CD4-positive, alpha-beta T cell (primary cell): ENCODE results near the gene SLC27A6. TPM values are rescaled to one million over a fixed set of nuclear protein-coding genes. Genes with fewer than 3 reads are reported as not detected.

Source experiments
- ATAC-seq: fragments of 200-7000 bp; cut with Tn5 transposase; one replicate; pipeline ENCODE4 v1.10.0; 2022; ENCODE audit warnings: mild to moderate bottlenecking; ENCODE audit not compliant: poor library complexity
- CTCF ChIA-PET: fragments of 350-600 bp; sonication (Branson Sonifier 250); formaldehyde crosslinking; loops from one replicate; lab custom pipeline; 2021; ENCODE audit warnings: antibody characterized with exemption, inconsistent platforms; lab: Charles Lee
- POLR2A ChIA-PET: fragments of 350-600 bp; sonication (Branson Sonifier 250); formaldehyde crosslinking; loops from one replicate; lab custom pipeline; 2021; ENCODE audit warnings: antibody characterized with exemption, inconsistent platforms; lab: Charles Lee
- DNase-seq, 14 experiments: peaks; one replicate each; pipeline ENCODE4 v3.0.0-alpha.2; 2013 to 2020; ENCODE audit warnings: mixed read lengths in 2 of 14
- H3K27ac ChIP-seq, 2 donors: one replicate each; pipeline versions ENCODE4 v1.5.1 to v1.7.0; 2013; ENCODE audit warnings: low read length in 2 of 2, low read depth in 1 of 2, mild to moderate bottlenecking in 1 of 2
- H3K27me3 ChIP-seq, 2 experiments: 1 replicate in 1 of 2; 2 replicates in 1 of 2; pipeline versions ENCODE4 v1.6.1 to v1.7.0; 2013; ENCODE audit warnings: low read length in 2 of 2, control low read depth in 1 of 2, mild to moderate bottlenecking in 1 of 2, moderate library complexity in 1 of 2; ENCODE audit not compliant: insufficient read depth in 2 of 2, control insufficient read depth in 1 of 2
- H3K36me3 ChIP-seq: one replicate; pipeline ENCODE4 v1.6.1; 2013; ENCODE audit warnings: low read length, control low read depth; ENCODE audit not compliant: insufficient read depth
- H3K4me1 ChIP-seq: one replicate; pipeline ENCODE4 v1.6.1; 2013; ENCODE audit warnings: low read length, control low read depth; ENCODE audit not compliant: insufficient read depth
- H3K4me3 ChIP-seq: one replicate; pipeline ENCODE4 v1.5.1; 2013; ENCODE audit warnings: mild to moderate bottlenecking, low read length, moderate library complexity
- H3K9me3 ChIP-seq, 2 experiments: 1 replicate in 1 of 2; 2 replicates in 1 of 2; pipeline versions ENCODE4 v1.6.1 to v1.7.0; 2013; ENCODE audit warnings: low read length in 2 of 2, mild to moderate bottlenecking in 2 of 2, control low read depth in 1 of 2, moderate library complexity in 1 of 2; ENCODE audit not compliant: control insufficient read depth in 1 of 2, insufficient read depth in 1 of 2
- H3K27ac Mint-ChIP-seq: one replicate; pipeline ENCODE4 v1.8.0; 2020; ENCODE audit warnings: mixed read lengths
- H3K27me3 Mint-ChIP-seq: one replicate; pipeline ENCODE4 v1.8.0; 2021; ENCODE audit warnings: mixed read lengths
- H3K36me3 Mint-ChIP-seq: one replicate; pipeline ENCODE4 v1.8.0; 2021; ENCODE audit warnings: low read depth, mixed read lengths
- H3K4me1 Mint-ChIP-seq: one replicate; pipeline ENCODE4 v1.8.0; 2021; ENCODE audit warnings: low read depth, mixed read lengths
- H3K4me3 Mint-ChIP-seq: one replicate; pipeline ENCODE4 v1.8.0; 2020; ENCODE audit warnings: mild to moderate bottlenecking, mixed read lengths
- H3K9me3 Mint-ChIP-seq: one replicate; pipeline ENCODE4 v1.8.0; 2020; ENCODE audit warnings: mixed read lengths
- intact Hi-C, 2 experiments: fragments of 100-400 bp; cut with DNase I in 1 of 2; cut with micrococcal nuclease in 1 of 2; formaldehyde crosslinking; loops; one replicate each; pipeline versions ENCODE4 v1.15.1 to v1.9.0; 2023 to 2025; cut with DNase I, micrococcal nuclease
- total RNA-seq, 174 experiments: library from RNA in 2 of 174; stranded (reverse) in 2 of 174; gene quantifications; one replicate each; pipeline ENCODE4 v1.2.3 and lab custom pipeline; 2021 to 2026
- TF ChIP-seq, protein P1 (sequence below): fragments of 200-600 bp; IDR thresholded peaks from one replicate; pipeline ENCODE4 v1.8.0; 2022; ENCODE audit warnings: antibody characterized with exemption, mild to moderate bottlenecking

SLC27A6 gene
- total RNA-seq, 2 experiments from 2014 or later = not detected

DNA sequence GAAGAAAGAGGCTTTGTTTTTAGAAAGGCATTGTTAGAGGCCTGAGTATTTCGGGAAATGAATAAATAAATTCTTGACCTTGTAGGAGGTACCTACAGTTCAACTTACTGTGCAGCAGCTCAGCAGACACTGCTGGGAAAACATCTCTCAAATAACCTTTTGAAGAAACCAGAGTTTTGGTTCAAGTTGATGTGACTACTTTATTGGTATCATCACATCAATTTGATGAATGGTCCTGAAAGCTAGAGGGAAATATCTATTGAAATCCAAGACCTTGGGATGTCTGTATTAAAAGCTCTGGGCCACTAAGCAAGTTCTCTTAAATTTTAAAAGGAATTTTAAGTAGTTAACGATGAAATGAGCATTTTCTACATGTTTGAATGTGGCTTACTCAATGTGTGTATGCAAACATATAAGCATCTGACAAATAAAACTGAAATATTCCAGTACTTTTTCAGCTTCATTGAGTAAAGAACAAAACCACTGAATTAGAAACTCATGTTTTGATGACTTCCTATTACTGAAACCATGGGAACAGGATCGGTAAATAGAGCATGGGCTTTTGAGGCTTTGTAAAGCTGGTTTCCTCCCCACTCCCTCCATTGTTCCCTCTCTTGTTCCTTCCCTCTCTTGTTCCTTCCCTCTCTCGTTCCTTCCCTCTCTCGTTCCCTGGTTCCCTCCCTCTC is 36.7 kb downstream of the SLC27A6 start:
- DNase-seq = no peak
- Mint-ChIP-seq H3K9me3 (no peaks in the 10 kb centered on the region), H3K4me3 (no peak overlapping the region), H3K27me3 (no peaks in the 10 kb centered on the region), H3K27ac (no peak overlapping the region), H3K36me3 (no peaks in the 10 kb centered on the region), H3K4me1 (no peaks in the 10 kb centered on the region)
- TF ChIP-seq, protein P1, sequence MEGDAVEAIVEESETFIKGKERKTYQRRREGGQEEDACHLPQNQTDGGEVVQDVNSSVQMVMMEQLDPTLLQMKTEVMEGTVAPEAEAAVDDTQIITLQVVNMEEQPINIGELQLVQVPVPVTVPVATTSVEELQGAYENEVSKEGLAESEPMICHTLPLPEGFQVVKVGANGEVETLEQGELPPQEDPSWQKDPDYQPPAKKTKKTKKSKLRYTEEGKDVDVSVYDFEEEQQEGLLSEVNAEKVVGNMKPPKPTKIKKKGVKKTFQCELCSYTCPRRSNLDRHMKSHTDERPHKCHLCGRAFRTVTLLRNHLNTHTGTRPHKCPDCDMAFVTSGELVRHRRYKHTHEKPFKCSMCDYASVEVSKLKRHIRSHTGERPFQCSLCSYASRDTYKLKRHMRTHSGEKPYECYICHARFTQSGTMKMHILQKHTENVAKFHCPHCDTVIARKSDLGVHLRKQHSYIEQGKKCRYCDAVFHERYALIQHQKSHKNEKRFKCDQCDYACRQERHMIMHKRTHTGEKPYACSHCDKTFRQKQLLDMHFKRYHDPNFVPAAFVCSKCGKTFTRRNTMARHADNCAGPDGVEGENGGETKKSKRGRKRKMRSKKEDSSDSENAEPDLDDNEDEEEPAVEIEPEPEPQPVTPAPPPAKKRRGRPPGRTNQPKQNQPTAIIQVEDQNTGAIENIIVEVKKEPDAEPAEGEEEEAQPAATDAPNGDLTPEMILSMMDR = no peak
- Histone ChIP-seq H3K9me3 (peaks cover 0 to 4% of the 10 kb centered on the region in 2 experiments), H3K36me3 (no peaks in the 10 kb centered on the region), H3K4me1 (no peaks in the 10 kb centered on the region), H3K27me3 (no peaks in the 10 kb centered on the region), H3K4me3 (no peak overlapping the region), H3K27ac (no peak overlapping the region)
- POLR2A ChIA-PET = no interaction called here
- intact Hi-C loops = no loop called here
- ATAC-seq = no peak
- CTCF ChIA-PET = no interaction called here

DNA sequence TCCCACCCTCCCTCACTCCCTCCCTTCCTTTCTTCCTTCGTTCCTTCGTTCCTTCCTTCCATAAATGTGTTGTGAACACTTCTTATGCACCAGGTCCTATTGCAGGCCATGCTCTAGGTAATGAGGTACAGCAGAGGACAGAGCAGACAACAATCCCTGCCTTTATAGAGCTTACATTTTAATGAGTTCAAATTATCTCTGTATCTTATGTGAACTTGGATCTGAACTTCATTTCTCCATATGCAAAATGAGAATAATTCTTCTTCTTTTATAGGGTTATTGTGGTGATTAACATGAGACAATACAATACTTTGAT is 37.2 kb downstream of the SLC27A6 start:
- intact Hi-C loops = no loop called here
- Mint-ChIP-seq H3K36me3 (no peaks in the 10 kb centered on the region), H3K4me1 (no peaks in the 10 kb centered on the region), H3K27me3 (no peaks in the 10 kb centered on the region), H3K9me3 (no peaks in the 10 kb centered on the region), H3K27ac (no peak overlapping the region), H3K4me3 (no peak overlapping the region)
- Histone ChIP-seq H3K4me3 (no peak overlapping the region), H3K27me3 (no peaks in the 10 kb centered on the region), H3K27ac (no peak overlapping the region), H3K4me1 (no peaks in the 10 kb centered on the region), H3K36me3 (no peaks in the 10 kb centered on the region), H3K9me3 (peaks cover 0 to 4% of the 10 kb centered on the region in 2 experiments)
- ATAC-seq = no peak
- CTCF ChIA-PET = no interaction called here
- POLR2A ChIA-PET = no interaction called here
- TF ChIP-seq, protein P1 = no peak
- no peak for DNase-seq

DNA sequence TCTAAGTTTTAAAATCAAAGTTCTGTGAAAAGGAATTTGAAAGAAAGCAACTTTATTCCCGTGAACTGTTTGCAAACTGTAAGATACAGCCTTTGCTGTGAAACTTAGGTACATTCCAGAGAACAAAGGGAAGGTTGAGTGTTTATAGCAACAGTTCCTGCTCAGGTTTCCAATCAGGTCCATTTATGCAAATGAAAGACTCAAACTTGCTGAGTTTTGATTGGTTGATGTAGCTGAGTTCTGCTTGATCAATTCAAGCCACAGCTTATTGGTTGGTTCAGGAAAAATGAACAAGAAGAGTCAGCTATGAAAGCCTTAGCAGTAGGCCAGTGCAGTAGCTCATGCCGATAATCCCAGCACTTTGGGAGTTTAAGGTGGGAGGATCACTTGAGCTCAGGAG is 37.9 kb downstream of the SLC27A6 start:
- no peak for ATAC-seq
- Mint-ChIP-seq H3K9me3 (no peaks in the 10 kb centered on the region), H3K27me3 (peaks cover 2% of the 10 kb centered on the region), H3K36me3 (no peaks in the 10 kb centered on the region), H3K4me3 (no peak overlapping the region), H3K27ac (no peak overlapping the region), H3K4me1 (no peaks in the 10 kb centered on the region)
- CTCF ChIA-PET = no interaction called here
- no peaks in the 10 kb centered on the region for H3K36me3 ChIP-seq
- POLR2A ChIA-PET = no interaction called here
- DNase-seq = no peak
- H3K4me1 ChIP-seq = no peaks in the 10 kb centered on the region
- H3K9me3 ChIP-seq = peaks cover 0 to 4% of the 10 kb centered on the region in 2 experiments
- H3K27ac ChIP-seq = no peak overlapping the region
- intact Hi-C loops = no loop called here
- peaks cover 0 to under 1% of the 10 kb centered on the region in 2 experiments for H3K27me3 ChIP-seq
- TF ChIP-seq, protein P1 = no peak
- no peak overlapping the region for H3K4me3 ChIP-seq
